Activated CD4-positive, CD25-positive, alpha-beta regulatory T cell treated with anti-CD3 and anti-CD28 coated beads, Interleukin-2, amount 50 U/mL, for 16 hours (primary cell): ENCODE results near the gene TTC6.

Experiments used
- DNase-seq: peaks from one replicate; pipeline ENCODE4 v3.0.0-alpha.2; 2020; ENCODE audit warnings: low read depth, low spot score

Gene TTC6

GRCh38 chr14:37596790-37597472 is 1.5 kb downstream of the TTC6 start:
- no peak for DNase-seq

DNA sequence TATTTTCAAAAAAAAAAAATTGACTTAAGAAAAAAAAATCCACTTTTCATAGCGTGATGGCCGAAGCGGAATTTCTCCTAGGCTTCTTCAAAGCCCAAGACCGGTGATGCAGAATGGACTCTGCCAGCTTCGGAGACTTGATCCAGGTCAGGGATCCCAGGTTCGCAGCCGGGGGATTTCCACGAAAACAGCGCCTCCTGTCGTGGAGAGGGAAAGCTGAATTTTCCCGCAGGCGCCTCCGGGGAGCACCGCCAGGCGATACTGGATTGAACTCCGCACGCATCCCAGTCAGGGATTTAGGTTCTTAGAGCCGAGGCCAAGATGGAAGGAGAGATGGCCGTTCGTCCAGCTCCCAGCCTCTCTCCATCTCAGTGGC is 2.1 kb downstream of the TTC6 start:
- no peak for DNase-seq

DNA sequence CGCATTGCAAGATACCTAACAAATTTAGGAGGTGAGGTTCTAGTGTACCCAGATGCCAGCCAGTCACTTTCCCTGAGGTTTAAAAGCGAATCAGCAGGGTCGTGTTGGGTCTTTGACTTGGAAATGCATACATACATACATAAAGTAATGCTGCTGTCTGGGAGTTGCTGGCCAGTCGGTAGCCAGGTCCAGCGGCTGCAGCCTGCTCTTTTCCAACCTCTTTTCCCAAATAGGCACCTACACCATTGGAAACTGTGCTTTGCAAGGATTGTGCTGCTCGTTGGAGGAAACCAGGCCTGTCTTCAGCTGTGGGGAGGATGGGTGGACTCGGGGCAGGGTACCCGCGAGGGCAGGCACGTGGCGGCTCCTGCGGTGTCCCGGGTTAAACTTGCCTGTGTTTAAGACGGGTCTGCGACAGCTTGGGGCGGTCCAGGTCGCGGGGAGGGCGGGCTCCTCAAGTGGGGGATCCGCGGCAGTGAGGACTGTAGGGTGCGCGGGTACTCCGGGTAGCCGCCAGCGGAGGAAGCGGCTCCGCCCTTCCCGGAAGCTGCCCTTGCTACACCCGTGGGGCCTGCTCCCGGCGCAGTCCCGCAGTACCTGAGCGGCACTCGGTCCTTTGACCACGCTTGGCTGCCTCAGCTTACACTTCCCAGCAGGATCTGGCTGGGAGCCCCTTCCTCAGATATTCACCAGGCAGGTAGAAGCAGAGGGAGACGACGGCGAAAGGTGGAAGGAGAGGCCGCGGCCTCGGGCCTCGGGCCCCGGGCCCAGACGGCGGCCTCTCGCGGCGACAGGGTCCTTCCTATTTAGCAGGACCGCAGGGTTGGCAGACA is 2.7 kb downstream of the TTC6 start:
- DNase-seq, result no peak

DNA sequence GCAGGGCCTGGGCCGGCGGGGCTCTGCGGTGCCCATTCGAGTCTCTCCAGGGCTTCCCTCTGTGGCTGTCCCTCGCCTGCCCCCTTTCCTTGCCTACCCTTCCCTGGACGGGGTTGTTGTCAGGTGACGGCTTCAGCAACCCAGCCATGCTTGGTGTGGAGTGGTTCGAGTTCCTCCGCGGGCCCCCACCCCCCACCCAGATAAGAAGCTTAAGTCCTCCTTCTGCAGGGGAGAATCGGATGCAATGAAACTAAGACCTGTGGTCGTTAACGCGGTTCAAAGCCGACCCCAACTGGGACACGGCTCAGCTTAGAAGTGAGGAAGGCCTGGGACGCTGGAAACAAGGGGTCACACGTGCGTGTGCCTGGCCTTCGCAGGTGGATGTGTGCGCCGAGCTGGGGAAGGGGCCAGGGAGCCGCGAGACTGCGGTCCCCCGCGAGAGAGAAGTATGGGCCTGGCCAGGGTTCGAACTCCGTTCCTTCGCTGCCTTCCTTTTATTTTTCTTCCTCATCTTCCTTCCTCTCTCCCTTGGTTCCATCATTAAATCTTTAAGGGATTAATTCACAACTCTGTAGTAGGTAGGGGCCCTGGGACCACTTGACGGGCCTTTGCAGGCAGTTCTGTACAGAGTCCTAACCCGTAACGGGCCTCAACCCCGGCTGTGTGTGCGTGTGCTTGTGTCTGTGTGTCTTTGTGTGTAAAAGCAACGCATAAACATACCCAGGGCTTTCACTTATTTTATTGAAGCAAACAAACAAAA is 3.5 kb downstream of the TTC6 start:
- no peak for DNase-seq

DNA sequence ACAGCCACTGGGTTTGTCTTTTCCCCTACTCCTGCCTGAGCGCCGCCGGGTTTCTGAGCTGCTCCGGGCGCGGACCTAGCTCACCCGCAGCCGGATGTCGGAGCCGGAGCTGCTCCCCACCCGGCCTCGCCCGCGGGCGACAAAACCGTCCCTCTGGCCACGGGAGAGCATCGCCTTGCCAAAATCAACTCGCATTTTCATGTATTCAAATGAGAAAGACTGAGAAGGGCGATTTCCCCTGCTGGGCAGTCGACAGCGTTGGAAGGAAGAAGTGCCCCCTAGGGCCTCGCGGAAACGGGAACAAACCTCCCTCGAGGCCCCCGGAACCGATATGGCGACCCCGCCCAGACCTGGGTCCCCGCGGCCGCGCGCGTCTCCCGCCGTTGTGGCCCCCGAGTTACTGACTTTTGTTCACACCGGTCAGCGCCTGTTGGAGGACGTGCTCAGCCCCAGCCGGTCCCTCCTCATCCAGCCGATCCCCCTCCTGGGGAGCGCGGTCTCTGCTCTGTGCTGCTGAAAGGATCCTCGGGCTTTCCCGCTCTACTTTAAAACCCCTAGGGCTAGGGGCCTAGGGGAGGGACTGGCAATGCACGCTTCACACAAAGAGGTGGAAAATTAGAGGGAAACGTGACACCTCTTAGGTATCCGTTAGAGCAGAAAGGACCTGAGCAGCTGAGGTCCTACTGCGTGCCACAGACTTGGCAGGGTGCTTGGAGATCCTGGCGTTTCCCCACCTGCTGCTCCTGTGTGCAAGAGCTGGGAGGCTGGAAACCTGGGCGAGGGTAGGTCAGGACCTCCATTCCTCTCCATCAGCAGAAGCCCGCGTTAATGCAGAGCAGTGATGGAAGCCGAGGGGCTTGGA is 4.3 kb downstream of the TTC6 start:
- DNase-seq, result no peak

GRCh38 chr14:37600880-37601741 is 5.7 kb downstream of the TTC6 start:
- DNase-seq, result no peak

GRCh38 chr14:37601865-37602264 is 6.4 kb downstream of the TTC6 start:
- no peak for DNase-seq

DNA sequence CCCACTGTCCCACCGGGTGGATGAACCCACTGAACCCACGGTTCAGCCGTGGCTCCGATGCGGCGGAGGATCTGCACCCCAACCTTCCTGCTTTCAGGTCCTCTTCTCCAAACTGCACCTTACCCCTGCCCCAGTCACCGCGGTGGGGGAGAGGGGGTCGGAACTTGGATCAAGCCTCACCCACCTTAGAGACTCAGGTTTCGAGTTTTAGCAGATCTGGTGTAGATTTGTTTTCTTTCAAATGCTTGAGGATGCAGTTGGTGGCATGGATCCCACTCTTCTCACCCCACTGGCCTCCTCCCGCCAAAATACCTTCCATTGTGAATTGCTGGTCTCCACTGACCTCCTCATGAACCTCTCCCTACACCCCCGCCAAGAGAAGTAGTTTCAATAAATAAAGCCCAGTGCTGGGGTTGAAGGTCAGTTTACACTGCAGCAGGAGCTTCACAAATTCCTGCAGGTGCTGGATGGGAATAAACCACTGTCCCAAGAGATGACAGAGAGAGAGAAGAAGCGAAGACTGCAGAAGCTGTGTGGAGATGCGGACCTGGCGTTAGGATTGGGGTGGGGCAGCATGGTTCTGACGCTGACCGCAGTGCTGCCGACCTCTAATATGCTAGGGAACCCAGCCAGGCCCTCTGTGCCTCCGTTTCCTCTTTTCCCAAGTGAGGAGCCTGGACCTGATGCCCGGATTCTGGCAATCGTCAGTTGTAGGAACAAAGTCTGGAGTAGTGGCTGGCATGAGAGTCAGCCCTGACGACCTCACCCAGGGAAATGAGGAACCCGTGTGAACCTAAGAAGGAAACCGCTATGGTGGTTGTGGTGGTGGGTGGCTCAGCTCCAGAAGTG is 7.4 kb downstream of the TTC6 start:
- no peak for DNase-seq

GRCh38 chr14:37603688-37604251 is 8.3 kb downstream of the TTC6 start:
- DNase-seq, result no peak

DNA sequence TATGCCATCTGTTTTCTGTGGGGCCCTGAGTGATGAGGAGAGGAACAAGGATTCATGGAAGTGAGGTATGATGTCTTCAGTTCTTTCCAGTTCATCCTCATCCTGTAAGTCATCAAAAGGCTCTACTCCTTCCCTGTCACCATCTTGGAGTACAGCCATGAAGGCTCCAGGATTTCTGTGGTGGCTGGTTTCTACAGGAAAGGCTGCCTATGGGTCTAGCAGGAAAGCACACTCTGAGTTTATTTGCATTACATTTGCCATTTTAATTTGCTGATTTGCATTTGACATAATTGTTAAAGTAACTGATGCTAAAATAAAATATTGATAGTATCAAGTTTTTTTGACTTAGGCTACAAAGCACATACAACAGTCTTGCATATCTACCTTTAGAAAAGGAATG is 11.2 kb downstream of the TTC6 start:
- no peak for DNase-seq

GRCh38 chr14:37608649-37609048 is 13.2 kb downstream of the TTC6 start:
- DNase-seq, result no peak

GRCh38 chr14:37610945-37611523 is 15.6 kb downstream of the TTC6 start:
- no peak for DNase-seq

GRCh38 chr14:37615582-37616289 is 20.3 kb downstream of the TTC6 start:
- DNase-seq, result no peak

- DNase-seq, result no peak
Measured at GRCh38 chr14:37616853-37617252, 21.4 kb downstream of the TTC6 start.

DNA sequence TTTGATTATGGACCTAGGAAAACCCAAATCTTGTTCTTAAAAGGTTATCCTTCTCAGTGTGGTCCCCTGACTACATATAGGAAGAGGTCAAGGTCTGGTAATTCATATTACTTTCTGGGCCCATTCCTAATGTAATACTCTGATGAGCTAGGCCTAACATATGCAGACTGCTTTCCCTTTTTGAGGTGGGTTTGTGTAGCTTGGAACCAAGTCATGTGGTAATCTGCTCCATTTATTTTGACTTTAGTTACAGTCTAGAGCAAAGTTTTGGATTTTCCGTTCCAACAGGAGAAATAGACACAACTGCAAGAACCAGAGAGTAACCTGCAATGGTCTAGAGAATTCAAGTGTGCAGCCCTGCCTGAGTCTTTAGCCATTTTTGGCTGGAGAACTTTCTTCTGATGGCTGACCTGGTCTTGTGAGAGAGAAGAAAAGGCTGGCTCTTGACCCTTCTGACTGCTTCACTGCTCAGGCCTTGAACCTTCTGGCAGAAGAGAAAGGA is 22.5 kb downstream of the TTC6 start:
- DNase-seq, result no peak

- no peak for DNase-seq
Measured at GRCh38 chr14:37618498-37619028, 23.1 kb downstream of the TTC6 start.

DNA sequence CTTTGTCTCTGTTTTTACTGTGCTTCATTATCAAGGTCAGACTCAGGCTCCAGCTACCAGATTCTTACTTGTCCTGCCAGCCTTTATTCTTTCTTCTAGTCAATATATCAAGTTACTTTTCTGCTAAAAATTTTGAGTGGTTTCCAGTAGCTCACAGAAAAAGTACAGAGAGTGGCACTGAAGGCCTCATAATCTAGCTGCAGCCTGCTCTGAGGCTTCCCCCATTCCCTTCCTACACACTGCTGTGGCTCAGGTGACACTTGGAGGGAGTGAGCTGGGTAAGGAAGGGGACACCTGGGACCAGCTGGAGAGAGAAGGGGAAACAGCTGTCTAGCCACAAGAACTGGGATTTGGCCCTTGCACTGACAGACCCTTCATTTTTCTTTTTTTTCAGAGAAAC is 25.4 kb downstream of the TTC6 start:
- DNase-seq, result no peak
